ENCODE measurements around the gene SLC16A13. TPM values are rescaled to one million over a fixed set of nuclear protein-coding genes. Genes with fewer than 3 reads are reported as not detected.
"Not testable (repeated sequence)": the region's sequence is repeated elsewhere in the genome, so short reads cannot be mapped to it uniquely, and the experiment has no call there.

SLC16A13 gene
- total RNA-seq, 1 experiment from 2014 or later = 8.7 TPM

- BruUV-seq (replicated peaks) = no TSS peak
- no peaks in the 10 kb centered on the region for H3K9me3 Mint-ChIP-seq (ENCODE audit: unreplicated experiment)
- intact Hi-C loops (cut with micrococcal nuclease; ENCODE audit: unreplicated experiment) = no loop called here
- no peaks in the 10 kb centered on the region for H3K4me1 Mint-ChIP-seq (ENCODE audit: low read depth, unreplicated experiment)
- Histone ChIP-seq H3K9me3 (no peaks in the 10 kb centered on the region), H3K4me1 (no peaks in the 10 kb centered on the region), H3K36me3 (ENCODE audit: control insufficient read depth, insufficient read depth, low read length) (no peaks in the 10 kb centered on the region), H3K4me3 (ENCODE audit: low read depth, low read length) (no peak overlapping the region), H3K27me3 (replicated peaks; ENCODE audit: control insufficient read depth, insufficient read depth, low read length) (no peaks in the 10 kb centered on the region)
- H3K27me3 Mint-ChIP-seq (ENCODE audit: insufficient read depth, unreplicated experiment) = peaks cover 6% of the 10 kb centered on the region
- CTCF ChIA-PET = no interaction called here
- H3K27ac Mint-ChIP-seq (ENCODE audit: unreplicated experiment) = no peak overlapping the region
- no peak for DNase-seq
- TF ChIP-seq CTCF (IDR thresholded peaks at IDR 0.05; ENCODE audit: insufficient read depth in 1 of 2, low read depth in 1 of 2, low read length in 1 of 2, severe bottlenecking in 1 of 2, unreplicated experiment in 1 of 2) = no peak
- H3K36me3 Mint-ChIP-seq (ENCODE audit: insufficient read depth, unreplicated experiment) = no peaks in the 10 kb centered on the region
- POLR2A ChIA-PET = no interaction called here
- H3K4me3 Mint-ChIP-seq (ENCODE audit: unreplicated experiment) = no peak overlapping the region
Measured at GRCh38 chr17:6989779-6990178, 46.0 kb upstream of the SLC16A13 start.

DNA sequence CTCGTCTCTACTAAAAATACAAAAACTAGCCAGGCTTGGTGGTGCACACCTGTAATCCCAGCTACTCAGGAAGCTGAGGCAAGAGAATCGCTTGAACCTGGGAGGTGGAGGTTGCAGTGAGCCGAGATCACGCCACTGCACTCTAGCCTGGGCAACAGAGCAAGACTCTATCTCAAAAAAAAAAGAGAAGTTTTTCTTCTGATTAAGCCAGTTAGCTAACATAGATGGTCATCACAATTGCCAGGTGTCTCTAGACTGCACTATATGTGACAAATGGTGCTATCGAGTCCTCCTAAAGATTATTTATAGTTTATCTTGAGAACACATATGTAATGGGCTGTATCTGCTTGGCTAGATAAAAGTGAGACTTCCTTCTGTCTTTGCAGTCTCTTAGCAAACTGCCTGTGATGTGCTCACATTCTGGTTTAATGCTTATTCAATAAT, 42.2 kb upstream of the SLC16A13 start:
- H3K9me3 ChIP-seq; H3K27me3 ChIP-seq (replicated peaks; ENCODE audit: control insufficient read depth, insufficient read depth, low read length); H3K27ac Mint-ChIP-seq (ENCODE audit: unreplicated experiment); POLR2A ChIA-PET; H3K4me1 Mint-ChIP-seq (ENCODE audit: low read depth, unreplicated experiment); H3K4me3 Mint-ChIP-seq (ENCODE audit: unreplicated experiment); H3K27me3 Mint-ChIP-seq (ENCODE audit: insufficient read depth, unreplicated experiment); intact Hi-C loops (cut with micrococcal nuclease; ENCODE audit: unreplicated experiment); BruUV-seq (replicated peaks); H3K36me3 ChIP-seq (ENCODE audit: control insufficient read depth, insufficient read depth, low read length); H3K4me1 ChIP-seq; H3K36me3 Mint-ChIP-seq (ENCODE audit: insufficient read depth, unreplicated experiment); DNase-seq; CTCF ChIA-PET; H3K9me3 Mint-ChIP-seq (ENCODE audit: unreplicated experiment); H3K4me3 ChIP-seq (ENCODE audit: low read depth, low read length): not testable (repeated sequence)

GRCh38 chr17:6994118-6994598, 41.7 kb upstream of the SLC16A13 start:
- intact Hi-C loops (cut with micrococcal nuclease; ENCODE audit: unreplicated experiment) = no loop called here

More at GRCh38 chr17:6994118-6994598, 41.7 kb upstream of the SLC16A13 start:
- Mint-ChIP-seq H3K4me1 (ENCODE audit: low read depth, unreplicated experiment) (no peaks in the 10 kb centered on the region), H3K27ac (ENCODE audit: unreplicated experiment) (no peak overlapping the region), H3K36me3 (ENCODE audit: insufficient read depth, unreplicated experiment) (peaks cover 6% of the 10 kb centered on the region), H3K9me3 (ENCODE audit: unreplicated experiment) (no peaks in the 10 kb centered on the region), H3K4me3 (ENCODE audit: unreplicated experiment) (no peak overlapping the region), H3K27me3 (ENCODE audit: insufficient read depth, unreplicated experiment) (no peaks in the 10 kb centered on the region)
- no peak for DNase-seq
- no peaks in the 10 kb centered on the region for H3K27me3 ChIP-seq (replicated peaks; ENCODE audit: control insufficient read depth, insufficient read depth, low read length)
- ChIA-PET CTCF (no interaction called here), POLR2A (no interaction called here)
- H3K9me3 ChIP-seq = no peaks in the 10 kb centered on the region
- no peak overlapping the region for H3K4me3 ChIP-seq (ENCODE audit: low read depth, low read length)
- TF ChIP-seq CTCF (IDR thresholded peaks at IDR 0.05; ENCODE audit: insufficient read depth in 1 of 2, low read depth in 1 of 2, low read length in 1 of 2, severe bottlenecking in 1 of 2, unreplicated experiment in 1 of 2) = no peak
- BruUV-seq (replicated peaks) = no TSS peak
- no peaks in the 10 kb centered on the region for H3K4me1 ChIP-seq
- H3K36me3 ChIP-seq (ENCODE audit: control insufficient read depth, insufficient read depth, low read length) = no peaks in the 10 kb centered on the region

Data from Caco-2 (cell line).